Measurements from ENCODE around the gene SZT2.
A peak's percentile ranks its signal among the peaks of the same experiment; 100 is the strongest.
"Not testable (repeated sequence)": the region's sequence is repeated elsewhere in the genome, so short reads cannot be mapped to it uniquely, and the experiment has no call there.

SZT2 gene

GRCh38 chr1:43444151-43444828 is 54.6 kb downstream of the SZT2 start:
- no peak for DNase-seq

DNA sequence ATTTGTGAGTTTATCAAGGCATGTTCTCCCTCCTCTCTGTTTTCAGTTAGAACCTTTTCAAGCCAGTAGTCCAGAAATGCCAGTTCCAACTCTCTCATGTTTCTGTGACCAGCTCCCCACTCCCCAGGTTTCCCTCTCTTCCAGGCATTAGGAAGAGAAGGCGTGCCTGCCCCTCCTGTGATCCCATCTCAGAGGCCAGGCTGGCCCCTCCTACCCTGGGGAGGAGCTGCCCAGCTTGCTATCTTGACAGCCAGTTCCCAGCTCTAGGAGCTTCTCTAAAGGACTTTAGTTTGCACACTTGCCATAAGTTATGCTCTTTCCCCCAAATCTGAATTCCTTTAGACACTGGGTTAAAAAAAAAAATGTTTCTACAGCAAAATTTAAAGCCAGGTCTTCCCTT is 55.1 kb downstream of the SZT2 start:
- peak in 1 of 2 experiments; percentile 9 for DNase-seq

DNA sequence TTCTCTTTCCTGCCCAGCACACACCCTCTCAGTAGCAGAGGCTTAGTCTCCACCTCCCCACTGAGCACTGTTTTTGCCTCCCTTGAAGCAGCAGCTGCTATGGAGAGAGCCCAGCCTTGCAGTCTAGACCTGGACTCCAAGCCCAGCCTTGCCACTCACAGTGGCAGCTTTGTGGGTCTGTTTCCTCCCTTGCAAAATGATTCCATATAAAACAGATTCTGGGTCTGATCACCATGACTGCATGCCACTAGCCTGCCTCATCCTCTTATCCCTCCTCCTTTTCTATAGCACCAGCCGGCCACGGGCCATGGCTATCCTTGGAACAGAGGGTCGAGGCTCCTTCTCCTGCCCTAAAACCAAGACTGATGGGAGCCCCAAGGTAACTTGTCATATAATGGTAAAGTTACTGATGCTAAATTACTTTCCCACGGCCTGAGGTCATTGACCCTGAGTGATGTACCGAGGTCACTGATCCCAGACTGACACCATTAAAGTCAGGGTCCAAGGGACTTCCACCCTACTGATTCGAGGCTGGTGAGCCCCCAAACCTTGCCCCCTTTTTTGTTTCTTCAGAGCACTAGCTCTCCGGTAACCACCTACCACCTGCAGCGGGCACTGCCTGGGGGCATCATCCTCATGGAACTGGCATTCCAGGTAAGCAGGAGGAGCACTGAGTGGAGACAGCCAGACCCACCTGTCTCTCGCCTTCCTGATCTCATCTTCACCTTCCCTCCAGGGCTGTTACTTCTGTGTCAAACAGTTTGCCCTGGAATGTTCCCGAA is 56.1 kb downstream of the SZT2 start:
- DNase-seq: no peak

DNA sequence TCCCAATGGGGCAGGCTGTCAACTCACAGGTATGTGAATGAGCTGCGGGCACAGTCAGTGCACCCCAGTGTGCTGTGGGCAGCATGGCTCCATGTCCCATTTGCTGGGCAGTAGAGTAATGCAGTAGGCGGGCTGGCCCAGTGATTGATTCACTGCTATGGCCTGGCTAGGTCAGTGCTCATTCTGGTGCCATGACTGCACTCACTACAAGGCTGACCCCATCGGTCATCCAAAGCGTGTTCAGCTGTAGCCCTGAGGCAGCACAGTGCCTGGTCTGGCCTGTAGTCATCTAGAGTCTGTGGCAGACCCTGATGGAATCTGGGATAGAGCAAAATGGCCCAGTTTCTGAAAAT is 56.7 kb downstream of the SZT2 start:
- DNase-seq: no peak

DNA sequence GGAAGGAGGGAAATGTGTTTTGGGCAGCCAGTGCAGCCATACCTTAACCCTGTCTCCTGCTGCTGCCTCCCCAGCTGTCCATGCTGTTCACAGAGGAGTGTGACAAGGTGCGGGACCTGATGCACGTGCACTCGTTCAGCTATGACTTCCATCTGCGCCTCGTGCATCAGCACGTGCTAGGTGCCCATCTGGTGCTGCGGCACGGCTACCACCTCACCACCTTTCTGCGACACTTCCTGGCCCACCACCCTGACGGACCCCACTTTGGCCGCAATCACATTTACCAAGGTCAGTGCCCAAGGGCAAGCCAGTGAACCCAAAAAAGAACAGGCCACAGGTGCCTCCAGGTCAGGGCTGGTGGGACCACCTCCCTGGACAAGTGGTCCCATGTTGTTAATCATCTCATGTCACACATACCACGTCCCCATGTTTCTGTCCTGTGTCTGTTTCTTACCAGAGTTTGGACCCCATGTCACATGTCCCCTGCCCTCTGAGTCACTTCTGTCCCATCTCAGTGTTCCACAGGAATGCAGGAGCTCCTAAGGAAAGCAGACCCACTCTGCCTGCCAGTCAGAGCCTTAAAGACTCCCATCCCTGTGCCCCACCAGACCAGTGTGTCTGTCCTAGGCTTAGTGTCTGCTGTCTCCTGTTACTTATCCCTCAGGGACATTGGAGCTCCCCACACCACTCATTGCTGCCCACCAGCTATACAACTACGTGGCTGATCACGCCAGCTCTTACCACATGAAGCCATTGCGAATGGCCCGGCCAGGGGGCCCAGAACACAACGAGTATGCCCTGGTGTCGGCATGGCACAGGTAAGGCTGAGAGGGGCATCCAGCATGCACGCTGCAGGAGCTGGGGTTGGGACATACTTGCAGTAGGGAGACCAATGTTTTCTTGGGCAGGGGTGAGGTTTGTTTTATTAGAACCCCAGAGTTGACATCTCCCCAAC is 57.5 kb downstream of the SZT2 start:
- DNase-seq: no peak

GRCh38 chr1:43447891-43448708 is 58.4 kb downstream of the SZT2 start:
- no peak for DNase-seq

DNA sequence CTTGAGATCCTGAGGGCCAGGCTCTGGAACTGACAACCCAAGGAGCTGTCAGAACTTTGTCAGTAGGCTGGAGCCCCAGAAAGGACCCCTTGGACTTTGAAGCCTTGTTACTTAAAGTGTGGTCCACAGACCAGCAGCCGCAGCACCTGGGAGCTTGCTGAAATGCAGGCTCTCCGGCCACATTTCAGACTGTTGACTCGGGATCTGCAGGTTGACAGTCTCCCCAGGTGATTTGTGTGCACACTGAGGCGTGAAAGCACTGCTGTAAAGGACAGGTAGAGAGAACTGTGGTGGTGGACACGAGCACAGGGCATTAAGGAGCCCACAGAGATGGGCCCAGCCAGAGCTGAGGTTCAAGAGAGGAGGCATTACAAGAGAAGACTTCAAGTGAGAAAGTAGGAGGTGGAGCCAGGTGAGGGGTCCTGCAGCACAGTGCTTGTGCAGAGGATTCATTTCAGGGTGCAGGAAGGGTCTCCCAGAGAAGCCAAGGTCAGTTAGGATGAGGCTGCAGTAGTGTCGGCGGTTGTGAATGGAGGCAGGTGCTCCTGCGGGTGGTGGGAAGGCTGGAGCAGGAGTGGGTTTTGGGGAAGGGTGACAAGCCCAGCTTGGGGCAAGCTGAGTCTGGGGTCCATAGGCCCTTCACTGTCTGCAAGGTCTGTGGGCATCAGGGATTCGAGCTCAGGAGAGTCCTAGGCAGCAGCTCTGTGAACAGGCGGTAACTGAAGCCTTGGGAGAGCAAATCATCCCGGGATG is 59.4 kb downstream of the SZT2 start:
- no peak for DNase-seq

DNA sequence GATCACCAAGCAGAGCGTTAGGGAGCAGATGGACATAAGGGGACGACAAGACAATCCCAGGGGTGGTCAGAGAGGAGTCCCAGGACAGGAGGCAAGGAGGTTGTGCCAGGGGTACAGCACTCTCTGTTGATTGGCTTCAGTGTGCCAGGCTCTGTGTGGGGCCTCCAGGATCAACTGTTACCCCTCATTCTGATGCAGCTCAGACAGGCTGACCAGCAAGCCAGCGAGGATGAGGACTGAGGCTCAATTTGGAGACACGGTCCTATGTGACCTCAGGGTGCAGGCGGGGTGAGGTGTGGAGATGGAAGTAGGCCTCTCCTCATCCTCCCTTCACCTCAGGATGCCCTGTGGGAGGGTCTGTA is 60.0 kb downstream of the SZT2 start:
- DNase-seq: no peak

GRCh38 chr1:43450251-43450941 is 60.7 kb downstream of the SZT2 start:
- DNase-seq: no peak

GRCh38 chr1:43451157-43451591 is 61.5 kb downstream of the SZT2 start:
- DNase-seq: no peak

DNA sequence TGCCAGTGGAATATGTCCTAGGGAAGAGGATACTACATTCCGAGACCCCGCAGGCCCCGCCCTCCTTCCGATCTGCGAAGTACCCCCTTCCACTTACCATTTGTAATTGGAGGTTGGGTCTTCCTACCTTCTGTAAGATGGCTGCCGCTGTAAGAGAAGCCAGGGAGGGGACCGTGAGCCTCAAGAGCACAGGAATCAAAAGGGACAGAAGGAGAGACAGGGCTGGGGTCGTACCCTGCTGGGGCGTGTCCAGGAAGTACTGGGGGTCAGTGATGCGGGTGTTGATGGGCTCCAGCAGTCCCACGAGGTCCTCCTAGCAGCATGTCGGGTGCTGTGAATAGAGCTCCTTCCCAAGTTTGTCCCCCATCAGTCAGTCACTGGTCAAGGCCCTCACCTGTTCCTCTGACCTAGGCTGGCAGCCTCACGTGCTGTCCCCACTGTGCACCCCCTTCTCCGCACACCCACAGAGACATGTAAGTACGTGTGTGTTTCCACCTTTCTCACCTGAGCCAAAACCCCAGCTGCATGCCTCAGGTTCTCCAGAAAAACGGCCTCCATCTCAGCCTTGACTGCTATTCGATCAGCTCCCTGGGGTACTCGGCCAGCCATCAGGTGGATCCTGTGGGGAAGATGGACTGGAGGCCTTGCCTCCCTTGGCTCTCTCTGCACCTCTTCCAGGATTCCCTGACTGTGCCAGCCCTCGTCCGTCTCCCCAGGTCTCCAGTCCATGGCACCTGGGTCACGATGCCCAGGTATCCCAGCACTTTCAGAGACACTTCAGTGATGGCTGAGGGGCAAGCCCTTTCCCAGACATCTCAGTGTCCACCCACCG is 62.2 kb downstream of the SZT2 start:
- no peak for DNase-seq

DNA sequence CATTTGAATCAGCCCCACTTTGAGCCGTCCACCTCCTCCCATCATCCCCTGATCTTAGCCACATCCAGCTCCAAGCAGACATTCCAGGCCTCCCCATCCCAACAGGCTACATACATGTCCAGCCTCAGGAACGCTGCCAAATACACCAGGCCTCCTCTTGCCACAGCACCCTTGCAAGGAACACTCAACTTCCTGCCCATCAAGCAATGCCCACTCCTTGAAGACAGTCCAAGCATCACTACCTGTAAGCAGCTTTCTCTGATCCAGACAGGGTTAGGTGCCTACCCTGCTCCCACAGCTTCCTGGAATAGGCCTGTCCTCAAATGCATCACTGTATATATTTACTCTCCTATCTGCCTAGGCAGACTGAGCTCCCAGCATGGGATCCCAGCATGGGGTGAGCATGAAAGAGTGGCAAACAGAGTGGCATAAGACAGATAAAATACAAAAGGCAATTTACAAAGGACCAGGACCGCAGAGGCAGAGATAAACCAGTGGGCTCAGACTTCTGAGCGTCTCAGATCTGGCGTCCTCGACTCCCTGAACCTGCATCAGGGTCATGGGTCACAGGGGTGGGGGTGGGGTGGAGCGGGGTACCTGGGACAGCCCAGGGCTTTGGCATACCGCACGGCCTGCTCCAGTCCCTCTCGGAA is 63.2 kb downstream of the SZT2 start:
- DNase-seq: peak in 1 of 2 experiments; percentile 39

GRCh38 chr1:43453442-43454269 is 64.0 kb downstream of the SZT2 start, which contains the start of gene HYI:
Gene HYI, minus strand, starts transcription at chr1:43453931. Its CDS starts 138 bp downstream, at chr1:43453793.
- peak; percentile 52 to 73 for DNase-seq

- DNase-seq: peak; percentile 47 to 85
Measured at GRCh38 chr1:43454270-43455011, 64.7 kb downstream of the SZT2 start.

GRCh38 chr1:43455213-43455889 is 65.7 kb downstream of the SZT2 start:
- no peak for DNase-seq

DNA sequence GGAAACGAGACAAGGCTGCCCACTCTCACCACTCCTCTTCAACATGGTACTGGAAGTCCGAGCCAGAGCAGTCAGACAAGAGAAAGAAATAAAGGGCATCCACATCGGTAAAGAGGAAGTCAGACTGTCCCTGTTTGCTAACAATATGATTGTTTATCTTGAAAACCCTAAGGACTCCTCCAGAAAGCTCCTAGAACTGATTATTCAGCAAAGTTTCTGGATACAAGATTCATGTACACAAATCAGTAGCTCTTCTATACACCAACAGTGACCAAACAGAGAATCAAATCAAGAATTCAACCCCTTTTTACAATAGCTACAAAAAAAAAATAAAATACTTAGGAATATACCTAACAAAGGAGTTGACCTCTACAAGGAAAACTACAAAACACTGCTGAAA is 68.7 kb downstream of the SZT2 start:
- DNase-seq: not testable (repeated sequence)

All from SW 1271 (cell line).